GM06990 (cell line): ENCODE measurements around the gene COL19A1.
"Not testable (repeated sequence)": the region's sequence is repeated elsewhere in the genome, so short reads cannot be mapped to it uniquely, and the experiment has no call there.

Experiments used
- DNase-seq: peaks from one replicate; pipeline ENCODE4 v3.0.0-alpha.2; 2011; ENCODE audit not compliant: insufficient read length; ENCODE audit errors: extremely low read depth
- H3K27me3 ChIP-seq: replicated peaks from 2 replicates; pipeline ENCODE4 v1.6.0; 2011; ENCODE audit warnings: low read length; ENCODE audit not compliant: control insufficient read depth, insufficient read depth
- H3K36me3 ChIP-seq: 2 replicates; pipeline ENCODE4 v1.5.1; 2011; ENCODE audit warnings: low read length; ENCODE audit not compliant: control insufficient read depth, insufficient read depth
- H3K4me3 ChIP-seq: replicated peaks from 2 replicates; pipeline ENCODE4 v1.5.1; 2011; ENCODE audit warnings: low read depth, mild to moderate bottlenecking, control low read depth, low read length
- CTCF ChIP-seq: IDR thresholded peaks from 2 replicates; pipeline ENCODE4 v1.5.1; 2011; ENCODE audit warnings: low read length, control low read depth, mild to moderate bottlenecking, inconsistent platforms; ENCODE audit not compliant: insufficient read depth, poor library complexity, severe bottlenecking

The COL19A1 gene

GRCh38 chr6:69884231-69884630, 17.9 kb downstream of the COL19A1 start:
- no peak for DNase-seq
- no peak for TF ChIP-seq CTCF
- Histone ChIP-seq H3K27me3 (no peaks in the 10 kb centered on the region), H3K4me3 (no peak overlapping the region), H3K36me3 (no peaks in the 10 kb centered on the region; the same call in none of the 2 replicates)

- H3K4me3 ChIP-seq: no peak overlapping the region
- H3K36me3 ChIP-seq: no peaks in the 10 kb centered on the region; the same call in none of the 2 replicates
- no peak for TF ChIP-seq CTCF
- no peaks in the 10 kb centered on the region for H3K27me3 ChIP-seq
- DNase-seq: peak; percentile 43
Measured at GRCh38 chr6:69887026-69887425, 20.7 kb downstream of the COL19A1 start.

GRCh38 chr6:69887714-69888345, 21.5 kb downstream of the COL19A1 start:
- H3K4me3 ChIP-seq: no peak overlapping the region
- no peak for DNase-seq
- TF ChIP-seq CTCF: no peak

GRCh38 chr6:69888482-69889233, 22.3 kb downstream of the COL19A1 start:
- Histone ChIP-seq H3K4me3 (no peak overlapping the region), H3K36me3 (no peaks in the 10 kb centered on the region; the same call in none of the 2 replicates), H3K27me3 (no peaks in the 10 kb centered on the region)
- DNase-seq: no peak
- no peak for TF ChIP-seq CTCF

More at GRCh38 chr6:69887714-69888345, 21.5 kb downstream of the COL19A1 start:
- Histone ChIP-seq H3K27me3 (no peaks in the 10 kb centered on the region), H3K36me3 (no peaks in the 10 kb centered on the region; the same call in none of the 2 replicates)

GRCh38 chr6:69889234-69889974, 23.0 kb downstream of the COL19A1 start:
- H3K4me3 ChIP-seq, H3K27me3 ChIP-seq, DNase-seq, H3K36me3 ChIP-seq: not testable (repeated sequence)

- not testable (repeated sequence) for H3K36me3 ChIP-seq, DNase-seq, H3K27me3 ChIP-seq, H3K4me3 ChIP-seq
Measured at GRCh38 chr6:69892561-69892960, 26.2 kb downstream of the COL19A1 start.

GRCh38 chr6:69893266-69893665, 26.9 kb downstream of the COL19A1 start:
- not testable (repeated sequence) for H3K4me3 ChIP-seq, H3K27me3 ChIP-seq, H3K36me3 ChIP-seq, DNase-seq
